Superior temporal gyrus (tissue), 1 donor: ENCODE results near the gene PGS1.
A peak's percentile ranks its signal among the peaks of the same experiment; 100 is the strongest.

Source experiments
- DNase-seq: peaks from one replicate; pipeline ENCODE4 v3.0.0-alpha.2; 2016; ENCODE audit errors: extremely low spot score

The PGS1 gene

GRCh38 chr17:78426293-78426879 lies 47.9 kb downstream of the PGS1 start:
- peak; percentile 75 for DNase-seq

- no peak for DNase-seq
These were observed 48.7 kb downstream of the PGS1 start for GRCh38 chr17:78427140-78427539.

- DNase-seq: no peak
These were observed 49.7 kb downstream of the PGS1 start for GRCh38 chr17:78428025-78428575.

- DNase-seq: no peak
These were observed 50.6 kb downstream of the PGS1 start for GRCh38 chr17:78428836-78429617.

GRCh38 chr17:78429618-78429995 lies 51.2 kb downstream of the PGS1 start:
- no peak for DNase-seq

GRCh38 chr17:78430892-78431691 lies 52.6 kb downstream of the PGS1 start:
- DNase-seq: no peak

GRCh38 chr17:78431692-78431958 lies 53.2 kb downstream of the PGS1 start:
- DNase-seq: no peak

- peak; percentile 88 for DNase-seq
These were observed 54.0 kb downstream of the PGS1 start for GRCh38 chr17:78432226-78433012.

- DNase-seq: no peak
These were observed 54.7 kb downstream of the PGS1 start for GRCh38 chr17:78433013-78433727.

- no peak for DNase-seq
These were observed 55.4 kb downstream of the PGS1 start for GRCh38 chr17:78433780-78434335.

GRCh38 chr17:78434455-78435329 lies 56.2 kb downstream of the PGS1 start:
- no peak for DNase-seq

GRCh38 chr17:78435330-78436005 lies 57.0 kb downstream of the PGS1 start:
- DNase-seq: no peak

- no peak for DNase-seq
These were observed 59.2 kb downstream of the PGS1 start for GRCh38 chr17:78437508-78438169.

GRCh38 chr17:78438271-78438691 lies 59.8 kb downstream of the PGS1 start:
- no peak for DNase-seq

- DNase-seq: no peak
These were observed 60.4 kb downstream of the PGS1 start for GRCh38 chr17:78438694-78439325.

- no peak for DNase-seq
These were observed 63.0 kb downstream of the PGS1 start for GRCh38 chr17:78441271-78441971.

GRCh38 chr17:78442648-78443218 lies 64.3 kb downstream of the PGS1 start:
- no peak for DNase-seq
